Neuronal stem cell (in vitro differentiated cells): ENCODE data around the gene B3GAT3.

Experiments
- DNase-seq: peaks from one replicate; pipeline ENCODE4 v3.0.0-alpha.2; 2013; ENCODE audit warnings: low spot score
- H2AFZ ChIP-seq: one replicate; pipeline ENCODE4 v1.6.1; 2013; ENCODE audit warnings: mild to moderate bottlenecking, low read length, inconsistent platforms
- H2AK5ac ChIP-seq: 2 replicates; pipeline ENCODE4 v1.6.1; 2013; ENCODE audit warnings: low read depth, mild to moderate bottlenecking, inconsistent platforms, low read length, moderate library complexity, mixed read lengths
- H2BK120ac ChIP-seq: 2 replicates; pipeline ENCODE4 v1.6.1; 2013; ENCODE audit warnings: low read depth, mild to moderate bottlenecking, inconsistent platforms, low read length, moderate library complexity, mixed read lengths
- H2BK12ac ChIP-seq: one replicate; pipeline ENCODE4 v1.6.1; 2013; ENCODE audit warnings: low read length, inconsistent platforms
- H2BK15ac ChIP-seq: 2 replicates; pipeline ENCODE4 v1.6.1; 2013; ENCODE audit warnings: mild to moderate bottlenecking, low read length, inconsistent platforms, mixed read lengths
- H2BK5ac ChIP-seq: one replicate; pipeline ENCODE4 v1.6.1; 2013; ENCODE audit warnings: inconsistent platforms, mild to moderate bottlenecking, low read length, moderate library complexity
- H3K14ac ChIP-seq: one replicate; pipeline ENCODE4 v1.6.1; 2013; ENCODE audit warnings: low read length, inconsistent platforms
- H3K18ac ChIP-seq: 2 replicates; pipeline ENCODE4 v1.6.1; 2013; ENCODE audit warnings: low read length, inconsistent platforms
- H3K23ac ChIP-seq: 2 replicates; pipeline ENCODE4 v1.6.1; 2013; ENCODE audit warnings: low read depth, mild to moderate bottlenecking, mixed read lengths, low read length, inconsistent platforms; ENCODE audit not compliant: poor library complexity
- H3K27ac ChIP-seq: replicated peaks from 3 replicates; pipeline ENCODE4 v1.5.1; 2013; ENCODE audit warnings: low read length, inconsistent platforms
- H3K27me3 ChIP-seq, 3 experiments: 2 replicates each; pipeline ENCODE4 v1.6.1; 2013; ENCODE audit warnings: low read length in 3 of 3, mild to moderate bottlenecking in 2 of 3, inconsistent platforms in 1 of 3, low read depth in 1 of 3, mixed read lengths in 1 of 3, moderate library complexity in 1 of 3; ENCODE audit not compliant: control insufficient read depth in 3 of 3, insufficient read depth in 3 of 3
- H3K36me3 ChIP-seq, 2 donors: replicated peaks in 1 of 2; 2 replicates each; pipeline ENCODE4 v1.6.1; 2013; ENCODE audit warnings: low read length in 2 of 2; ENCODE audit not compliant: control insufficient read depth in 2 of 2, insufficient read depth in 2 of 2
- H3K4ac ChIP-seq: 2 replicates; pipeline ENCODE4 v1.6.1; 2013; ENCODE audit warnings: inconsistent platforms, mild to moderate bottlenecking, low read length, moderate library complexity
- H3K4me1 ChIP-seq, 2 donors: 1 replicate in 1 of 2; 2 replicates in 1 of 2; pipeline ENCODE4 v1.6.1; 2013; ENCODE audit warnings: low read length in 2 of 2, low read depth in 1 of 2; ENCODE audit not compliant: control insufficient read depth in 2 of 2, insufficient read depth in 1 of 2
- H3K4me2 ChIP-seq: one replicate; pipeline ENCODE4 v1.6.1; 2013; ENCODE audit warnings: mild to moderate bottlenecking, low read length, inconsistent platforms; ENCODE audit not compliant: insufficient read depth, poor library complexity, severe bottlenecking
- H3K4me3 ChIP-seq, 2 donors: 2 replicates each; pipeline ENCODE4 v1.5.1; 2013; ENCODE audit warnings: low read length in 2 of 2, mild to moderate bottlenecking in 2 of 2, inconsistent platforms in 1 of 2, moderate library complexity in 1 of 2
- H3K79me1 ChIP-seq: one replicate; pipeline ENCODE4 v1.6.1; 2013; ENCODE audit warnings: low read depth, mild to moderate bottlenecking, inconsistent platforms, low read length, moderate library complexity
- H3K9ac ChIP-seq: one replicate; pipeline ENCODE4 v1.6.1; 2013; ENCODE audit warnings: mild to moderate bottlenecking, low read depth, low read length, inconsistent platforms; ENCODE audit not compliant: poor library complexity
- H3K9me3 ChIP-seq, 2 donors: replicated peaks in 1 of 2; 2 replicates each; pipeline versions ENCODE3 to v1.6.1; 2013; ENCODE audit warnings: low read length in 2 of 2, mild to moderate bottlenecking in 2 of 2, inconsistent platforms in 1 of 2, low read depth in 1 of 2, mixed read lengths in 1 of 2, moderate library complexity in 1 of 2; ENCODE audit not compliant: control insufficient read depth in 2 of 2, insufficient read depth in 1 of 2
- H4K8ac ChIP-seq: one replicate; pipeline ENCODE4 v1.6.1; 2013; ENCODE audit warnings: low read depth, mild to moderate bottlenecking, inconsistent platforms, low read length, moderate library complexity
- H4K91ac ChIP-seq: one replicate; pipeline ENCODE4 v1.6.1; 2013; ENCODE audit warnings: low read length, low read depth, mild to moderate bottlenecking, inconsistent platforms; ENCODE audit not compliant: poor library complexity
- WGBS, 2 donors: extraction: QIAGEN DNeasy Blood & Tissue Kit; methylation state at CpG; one replicate each; pipeline ENCODE4 v1.1.7; 2013; ENCODE audit warnings: missing lambda C conversion rate in 2 of 2, mixed read lengths in 1 of 2; ENCODE audit not compliant: insufficient read length in 2 of 2, insufficient replicate concordance in 1 of 2; ENCODE audit errors: extremely low coverage in 2 of 2; 5-methylcytosine and 5-hydroxymethylcytosine counted together

B3GAT3 gene

GRCh38 chr11:62647609-62648005 is 25.8 kb upstream of the B3GAT3 start:
- no peak overlapping the region for H3K14ac ChIP-seq
- DNase-seq = no peak
- WGBS, 2 donors = no CpG with 5 or more reads among the region's 6 CpGs
- H2BK5ac ChIP-seq = no peak overlapping the region
- H3K18ac ChIP-seq = no peak overlapping the region
- no peak overlapping the region for H3K9ac ChIP-seq
- H3K9me3 ChIP-seq = no peaks in the 10 kb centered on the region
- peaks cover 27 to 60% of the 10 kb centered on the region in 2 donors for H3K36me3 ChIP-seq
- no peak overlapping the region for H4K91ac ChIP-seq
- H2BK120ac ChIP-seq = no peak overlapping the region
- H3K27ac ChIP-seq = no peak overlapping the region
- H3K23ac ChIP-seq = peak overlapping the region; percentile 87
- peaks cover 12% of the 10 kb centered on the region for H3K79me1 ChIP-seq
- no peak overlapping the region for H4K8ac ChIP-seq
- no peak overlapping the region for H2BK12ac ChIP-seq
- H2BK15ac ChIP-seq = no peak overlapping the region
- no peak overlapping the region for H3K4me2 ChIP-seq
- no peak overlapping the region for H2AFZ ChIP-seq
- no peak overlapping the region for H3K4me3 ChIP-seq
- no peak overlapping the region for H2AK5ac ChIP-seq
- H3K4me1 ChIP-seq = peaks cover 4 to 8% of the 10 kb centered on the region in 2 donors
- H3K4ac ChIP-seq = no peak overlapping the region
- no peaks in the 10 kb centered on the region for H3K27me3 ChIP-seq

GRCh38 chr11:62646825-62647608 is 25.2 kb upstream of the B3GAT3 start:
- H3K27ac ChIP-seq = no peak overlapping the region
- H4K91ac ChIP-seq = no peak overlapping the region
- H3K27me3 ChIP-seq = no peaks in the 10 kb centered on the region
- peaks cover 27 to 64% of the 10 kb centered on the region in 2 donors for H3K36me3 ChIP-seq
- no peak overlapping the region for H2AK5ac ChIP-seq
- H2BK12ac ChIP-seq = no peak overlapping the region
- H2AFZ ChIP-seq = no peak overlapping the region
- no peak overlapping the region for H2BK120ac ChIP-seq
- no peak overlapping the region for H3K4me3 ChIP-seq
- H2BK15ac ChIP-seq = no peak overlapping the region
- H2BK5ac ChIP-seq = no peak overlapping the region
- H3K18ac ChIP-seq = no peak overlapping the region
- H3K4me2 ChIP-seq = no peak overlapping the region
- DNase-seq = no peak
- H3K9me3 ChIP-seq = no peaks in the 10 kb centered on the region
- WGBS, 2 donors = no CpG with 5 or more reads among the region's 32 CpGs
- H3K23ac ChIP-seq = peak overlapping the region; percentile 87
- H4K8ac ChIP-seq = no peak overlapping the region
- H3K9ac ChIP-seq = no peak overlapping the region
- no peak overlapping the region for H3K4ac ChIP-seq
- no peak overlapping the region for H3K14ac ChIP-seq
- H3K79me1 ChIP-seq = peaks cover 9% of the 10 kb centered on the region
- peaks cover 4 to 5% of the 10 kb centered on the region in 2 donors for H3K4me1 ChIP-seq

- Histone ChIP-seq H3K4ac (peak within 1 kb of the TSS; percentile 92), H3K9ac (peak within 1 kb of the TSS; percentile 78)
- WGBS, 2 donors = no CpG with 5 or more reads among the region's 73 CpGs
Measured at GRCh38 chr11:62645946-62646824, 24.4 kb upstream of the B3GAT3 start, which contains the start of gene GANAB. Gene GANAB (minus strand): TSS chr11:62646613. CDS start chr11:62646599, 14 bp downstream.

GRCh38 chr11:62645671-62645945 is 23.8 kb upstream of the B3GAT3 start:
- Histone ChIP-seq H3K23ac (no peak overlapping the region), H2AFZ (peak overlapping the region; percentile 92), H3K36me3 (peaks cover 27 to 71% of the 10 kb centered on the region in 2 donors), H3K14ac (no peak overlapping the region), H3K4me2 (peak overlapping the region; percentile 90), H2BK5ac (peak overlapping the region; percentile 97), H3K4me3 (peak overlapping the region; percentile 90 to 91), H4K91ac (no peak overlapping the region), H3K27me3 (no peaks in the 10 kb centered on the region), H3K79me1 (peaks cover 11% of the 10 kb centered on the region), H2BK120ac (no peak overlapping the region), H2AK5ac (no peak overlapping the region), H2BK15ac (no peak overlapping the region), H3K4me1 (peaks cover 4% of the 10 kb centered on the region in 2 donors), H3K18ac (no peak overlapping the region), H3K9me3 (no peaks in the 10 kb centered on the region), H3K4ac (no peak overlapping the region), H3K9ac (peak overlapping the region; percentile 78), H2BK12ac (no peak overlapping the region), H4K8ac (no peak overlapping the region), H3K27ac (peak overlapping the region; percentile 75)
- no peak for DNase-seq
- no CpG with 5 or more reads among the region's 11 CpGs for whole genome bisulfite sequencing, 2 donors

More at GRCh38 chr11:62645946-62646824, 24.4 kb upstream of the B3GAT3 start, which contains the start of gene GANAB:
- Histone ChIP-seq H3K18ac (peak within 1 kb of the TSS; percentile 93), H2AFZ (peak within 1 kb of the TSS; percentile 92), H4K8ac (no peak within 1 kb of the TSS), H2BK15ac (no peak within 1 kb of the TSS), H3K79me1 (peaks cover 9% of the 10 kb centered on the region), H3K23ac (peak within 1 kb of the TSS; percentile 98), H3K14ac (no peak within 1 kb of the TSS), H2BK120ac (no peak within 1 kb of the TSS), H3K36me3 (peaks cover 27 to 68% of the 10 kb centered on the region in 2 donors), H3K4me1 (peaks cover 4% of the 10 kb centered on the region in 2 donors), H2BK12ac (no peak within 1 kb of the TSS), H2BK5ac (peak within 1 kb of the TSS; percentile 97), H3K4me2 (peak within 1 kb of the TSS; percentile 90), H3K27ac (peak within 1 kb of the TSS; percentile 75), H4K91ac (no peak within 1 kb of the TSS), H3K27me3 (no peaks in the 10 kb centered on the region), H2AK5ac (peak within 1 kb of the TSS; percentile 2), H3K9me3 (no peaks in the 10 kb centered on the region), H3K4me3 (peak within 1 kb of the TSS; percentile 90 to 91)
- DNase-seq = peak; percentile 97
